B cell (primary cell): ENCODE measurements around the gene VPS26B.

ENCODE experiments used
- CTCF ChIP-seq: fragments of 200-600 bp; IDR thresholded peaks from one replicate; pipeline ENCODE4 v1.8.0; 2022; ENCODE audit warnings: antibody characterized with exemption, mild to moderate bottlenecking
- EZH2 ChIP-seq: IDR thresholded peaks from 2 replicates; pipeline ENCODE4 v1.6.1; 2012; ENCODE audit warnings: borderline replicate concordance, low read depth, mild to moderate bottlenecking, moderate library complexity, low read length; ENCODE audit not compliant: insufficient read depth, poor library complexity, severe bottlenecking

GRCh38 chr11:134237557-134237922 is 13.1 kb downstream of the VPS26B start:
- TF ChIP-seq EZH2 = no peak
- no peak for TF ChIP-seq CTCF
